RPMI7951 (cell line): Measurements from ENCODE around the gene ZACN. TPM values are rescaled to one million over a fixed set of nuclear protein-coding genes. Genes with fewer than 3 reads are reported as not detected.
"Not testable (repeated sequence)": the region's sequence is repeated elsewhere in the genome, so short reads cannot be mapped to it uniquely, and the experiment has no call there.

ENCODE experiments used
- DNase-seq: peaks from one replicate; pipeline ENCODE4 v3.0.0-alpha.2; 2012; ENCODE audit warnings: low read depth
- total RNA-seq: library from RNA; depleted of rRNA; stranded (reverse); fragments of >200 nt; shearing (Covaris generic); gene quantifications from 2 replicates; pipeline ENCODE4 v1.2.3, GENCODE V29; 2014; rRNA removed

Gene ZACN
- not detected in 2 replicates for total RNA-seq

- DNase-seq = no peak
Measured at GRCh38 chr17:76078860-76079534, at the start of gene ZACN. Gene ZACN, plus strand, starts transcription at chr17:76079182. Its CDS starts 83 bp downstream, at chr17:76079265.

GRCh38 chr17:76032073-76032779, 46.8 kb upstream of the ZACN start:
- no peak for DNase-seq

GRCh38 chr17:76032780-76033108, 46.2 kb upstream of the ZACN start:
- no peak for DNase-seq

GRCh38 chr17:76033139-76033538, 45.8 kb upstream of the ZACN start:
- DNase-seq = no peak

- DNase-seq = no peak
Measured at GRCh38 chr17:76034428-76035350, 44.3 kb upstream of the ZACN start.

- no peak for DNase-seq
Measured at GRCh38 chr17:76036497-76037261, 42.3 kb upstream of the ZACN start.

GRCh38 chr17:76038050-76038449, 40.9 kb upstream of the ZACN start:
- DNase-seq = peak; percentile 64

GRCh38 chr17:76039121-76039520, 39.9 kb upstream of the ZACN start:
- peak; percentile 37 for DNase-seq

GRCh38 chr17:76040376-76040775, 38.6 kb upstream of the ZACN start:
- DNase-seq = no peak

GRCh38 chr17:76042868-76043267, 36.1 kb upstream of the ZACN start:
- not testable (repeated sequence) for DNase-seq

- not testable (repeated sequence) for DNase-seq
Measured at GRCh38 chr17:76044475-76045007, 34.4 kb upstream of the ZACN start.

- no peak for DNase-seq
Measured at GRCh38 chr17:76046064-76046463, 32.9 kb upstream of the ZACN start.

- DNase-seq = no peak
Measured at GRCh38 chr17:76048025-76048605, 30.9 kb upstream of the ZACN start.

GRCh38 chr17:76048711-76049110, 30.3 kb upstream of the ZACN start:
- no peak for DNase-seq

- DNase-seq = no peak
Measured at GRCh38 chr17:76049239-76049638, 29.7 kb upstream of the ZACN start.

GRCh38 chr17:76049836-76050537, 29.0 kb upstream of the ZACN start:
- no peak for DNase-seq

- DNase-seq = no peak
Measured at GRCh38 chr17:76050538-76051467, 28.2 kb upstream of the ZACN start.

GRCh38 chr17:76051561-76051960, 27.4 kb upstream of the ZACN start:
- no peak for DNase-seq
